Spinal cord (tissue), 10 donors: Measurements from ENCODE around the gene SLC16A14. TPM values are rescaled to one million over a fixed set of nuclear protein-coding genes. Genes with fewer than 3 reads are reported as not detected.
"Not testable (repeated sequence)": the region's sequence is repeated elsewhere in the genome, so short reads cannot be mapped to it uniquely, and the experiment has no call there.

ENCODE experiments used
- DNase-seq, 6 donors: peaks; one replicate each; pipeline versions ENCODE4 v3.0.0 to v3.0.0-alpha.2; 2013 to 2015; ENCODE audit warnings: low spot score in 6 of 6, low read depth in 4 of 6
- H3K27ac ChIP-seq: one replicate; pipeline ENCODE4 v1.5.1; 2013; ENCODE audit warnings: low read depth, low read length, control low read depth
- H3K27me3 ChIP-seq: one replicate; pipeline ENCODE4 v1.6.1; 2013; ENCODE audit warnings: low read length; ENCODE audit not compliant: control insufficient read depth, insufficient read depth
- H3K36me3 ChIP-seq: one replicate; pipeline ENCODE4 v1.6.1; 2013; ENCODE audit warnings: low read length; ENCODE audit not compliant: control insufficient read depth, insufficient read depth
- H3K4me1 ChIP-seq: one replicate; pipeline ENCODE4 v1.6.1; 2013; ENCODE audit warnings: low read length; ENCODE audit not compliant: control insufficient read depth, insufficient read depth
- H3K4me3 ChIP-seq: one replicate; pipeline ENCODE4 v1.5.1; 2013; ENCODE audit warnings: low read depth, low read length, control low read depth
- H3K9me3 ChIP-seq: one replicate; pipeline ENCODE4 v1.6.1; 2013; ENCODE audit warnings: low read length; ENCODE audit not compliant: control insufficient read depth, insufficient read depth
- WGBS: methylation state at CpG from one replicate; pipeline ENCODE4 v1.1.5; 2013; ENCODE audit warnings: missing lambda C conversion rate; ENCODE audit not compliant: insufficient coverage; 5-methylcytosine and 5-hydroxymethylcytosine counted together
- long read RNA-seq, 4 donors: transcript quantifications; one replicate each; lab custom pipeline, GENCODE V29; 2026
- polyA plus RNA-seq, 2 donors: library from polyadenylated mRNA; unstranded; fragments of 120-200 nt; gene quantifications; one replicate each; pipeline ENCODE4 v1.2.1, GENCODE V29; 2013; ENCODE audit not compliant: insufficient read length in 2 of 2
- total RNA-seq, 2 donors: library from RNA; depleted of rRNA in 1 of 2; stranded (reverse); fragments of 120-200 nt in 1 of 2; fragments of >200 nt in 1 of 2; gene quantifications; one replicate each; pipeline versions ENCODE4 v1.2.3 to v1.2.4, GENCODE V29; 2013 to 2014
- donor health status: healthy.

SLC16A14 gene, protein sequence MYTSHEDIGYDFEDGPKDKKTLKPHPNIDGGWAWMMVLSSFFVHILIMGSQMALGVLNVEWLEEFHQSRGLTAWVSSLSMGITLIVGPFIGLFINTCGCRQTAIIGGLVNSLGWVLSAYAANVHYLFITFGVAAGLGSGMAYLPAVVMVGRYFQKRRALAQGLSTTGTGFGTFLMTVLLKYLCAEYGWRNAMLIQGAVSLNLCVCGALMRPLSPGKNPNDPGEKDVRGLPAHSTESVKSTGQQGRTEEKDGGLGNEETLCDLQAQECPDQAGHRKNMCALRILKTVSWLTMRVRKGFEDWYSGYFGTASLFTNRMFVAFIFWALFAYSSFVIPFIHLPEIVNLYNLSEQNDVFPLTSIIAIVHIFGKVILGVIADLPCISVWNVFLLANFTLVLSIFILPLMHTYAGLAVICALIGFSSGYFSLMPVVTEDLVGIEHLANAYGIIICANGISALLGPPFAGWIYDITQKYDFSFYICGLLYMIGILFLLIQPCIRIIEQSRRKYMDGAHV
- total RNA-seq (10 to 100 TPM; 26.7 to 45.9 TPM), polyA plus RNA-seq (10 to 100 TPM; 35.8 to 38.6 TPM)
- long read RNA-seq, donor 1, full-length matches to known transcripts, result 7 of 15 reads
- long read RNA-seq, donor 1, partial matches to known transcripts, result 8 of 15 reads
- long read RNA-seq, donor 1, other reads (novel, unspliced or antisense), result 0 of 15 reads
- long read RNA-seq, donor 2, full-length matches to known transcripts, result 5 of 5 reads
- long read RNA-seq, donor 2, partial matches to known transcripts, result 0 of 5 reads
- long read RNA-seq, donor 2, other reads (novel, unspliced or antisense), result 0 of 5 reads
- long read RNA-seq, donor 3, full-length matches to known transcripts, result 3 of 3 reads
- long read RNA-seq, donor 3, partial matches to known transcripts, result 0 of 3 reads
- long read RNA-seq, donor 3, other reads (novel, unspliced or antisense), result 0 of 3 reads
- long read RNA-seq, donor 4, partial matches to known transcripts, result 0 of 1 reads
- long read RNA-seq, donor 4, other reads (novel, unspliced or antisense), result 0 of 1 reads

DNA sequence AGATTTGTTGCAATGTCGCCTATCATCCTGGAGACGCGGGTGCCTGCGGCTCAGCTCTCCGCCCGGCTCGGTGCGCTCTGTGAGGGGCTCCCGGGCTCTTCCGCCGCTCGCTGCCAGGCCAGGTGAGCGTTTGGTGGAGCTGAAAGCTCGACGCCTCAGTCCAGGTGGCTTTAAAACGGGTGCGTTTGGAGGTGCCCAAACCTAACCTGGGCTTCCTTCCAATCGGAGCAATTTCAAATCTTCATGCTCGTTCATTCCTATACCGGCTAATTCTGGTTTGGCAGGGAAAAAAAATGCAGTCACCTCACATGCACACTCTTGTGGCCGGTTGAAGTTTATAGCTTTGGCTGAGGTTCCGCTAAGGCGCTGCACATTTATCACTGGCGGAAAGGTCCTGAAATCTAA is at the start of gene SLC16A14:
TSS of gene SLC16A14 (minus strand) at position 274 of the 405 bp plus-strand sequence. CDS start 9,572 bp downstream, outside the sequence.
- peak in 5 of 6 donors; percentile 62 to 94 (median 76) for DNase-seq
- Histone ChIP-seq H3K4me1 (peaks cover 24% of the 10 kb centered on the region), H3K4me3 (peak within 1 kb of the TSS; percentile 74), H3K27ac (peak within 1 kb of the TSS; percentile 84), H3K27me3 (no peaks in the 10 kb centered on the region), H3K36me3 (peaks cover 4% of the 10 kb centered on the region), H3K9me3 (no peaks in the 10 kb centered on the region)
- WGBS, result 0% methylated on average over 23 of the region's 24 CpGs

DNA sequence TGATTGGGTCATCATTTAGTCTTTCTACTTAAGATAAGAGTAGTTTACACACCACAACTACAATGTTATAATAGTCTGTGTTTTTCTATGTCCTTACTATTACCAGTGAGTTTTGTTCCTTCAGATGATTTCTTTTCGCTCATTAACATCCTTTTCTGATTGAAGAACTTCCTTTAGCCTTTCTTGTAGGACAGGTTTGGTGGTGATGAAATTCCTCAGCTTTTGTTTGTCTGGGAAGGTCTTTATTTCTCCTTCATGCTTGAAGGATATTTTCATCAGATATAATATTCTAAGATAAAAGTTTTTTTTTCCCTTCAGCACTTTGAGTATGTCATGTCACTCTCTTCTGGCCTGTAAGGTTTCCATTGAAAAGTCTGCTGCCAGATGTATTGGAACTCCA is 38.0 kb upstream of the SLC16A14 start:
- peaks cover 3% of the 10 kb centered on the region for H3K9me3 ChIP-seq
- H3K36me3 ChIP-seq, result no peaks in the 10 kb centered on the region
- no peaks in the 10 kb centered on the region for H3K4me1 ChIP-seq
- whole genome bisulfite sequencing, result no CpG with 5 or more reads among the region's 1 CpG
- no peak overlapping the region for H3K27ac ChIP-seq
- DNase-seq, result no peak
- H3K27me3 ChIP-seq, result no peaks in the 10 kb centered on the region
- no peak overlapping the region for H3K4me3 ChIP-seq

DNA sequence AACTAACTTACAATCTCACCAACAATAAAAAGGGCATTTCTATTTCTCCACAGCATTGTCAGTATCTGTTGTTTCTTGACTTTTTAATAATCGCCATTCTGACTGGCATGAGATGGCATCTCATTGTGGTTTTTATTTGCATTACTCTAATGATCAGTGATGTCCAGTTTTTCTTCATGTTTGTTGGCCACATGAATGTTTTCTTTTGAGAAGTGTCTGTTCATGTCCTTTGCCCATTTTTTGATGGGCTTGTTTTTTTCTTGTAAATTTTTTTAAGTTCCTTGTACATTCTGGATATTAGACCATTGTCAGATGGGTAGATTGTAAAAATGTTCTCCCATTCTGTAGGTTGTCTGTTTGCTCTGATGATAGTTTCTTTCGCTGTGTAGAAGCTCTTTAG is 33.2 kb upstream of the SLC16A14 start:
- H3K27ac ChIP-seq, H3K27me3 ChIP-seq, H3K9me3 ChIP-seq, DNase-seq, H3K4me3 ChIP-seq, H3K4me1 ChIP-seq, H3K36me3 ChIP-seq: not testable (repeated sequence)
- no CpG with 5 or more reads among the region's 2 CpGs for WGBS

DNA sequence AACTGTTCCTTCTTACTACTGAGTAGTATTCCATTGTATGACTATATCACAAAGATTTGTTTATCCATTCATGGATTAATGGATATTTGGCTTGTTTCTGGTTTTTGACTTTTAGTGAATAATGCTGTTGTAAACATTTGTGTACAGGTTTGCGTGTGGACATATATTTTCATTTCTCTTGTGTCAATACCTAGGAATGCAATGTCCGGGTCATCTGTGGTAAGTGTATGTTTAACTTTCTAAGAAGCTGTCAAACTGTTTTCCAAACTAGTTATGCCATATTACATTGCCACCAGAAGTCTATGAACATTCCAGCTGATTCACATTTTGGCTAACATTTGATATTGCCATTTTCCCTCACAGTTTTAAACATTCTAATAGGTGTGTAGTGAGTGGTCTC is 29.1 kb upstream of the SLC16A14 start:
- no peaks in the 10 kb centered on the region for H3K27me3 ChIP-seq
- WGBS, result no CpG with 5 or more reads among the region's 2 CpGs
- peaks cover 4% of the 10 kb centered on the region for H3K9me3 ChIP-seq
- no peaks in the 10 kb centered on the region for H3K4me1 ChIP-seq
- no peak overlapping the region for H3K4me3 ChIP-seq
- H3K36me3 ChIP-seq, result no peaks in the 10 kb centered on the region
- H3K27ac ChIP-seq, result no peak overlapping the region
- DNase-seq, result no peak

DNA sequence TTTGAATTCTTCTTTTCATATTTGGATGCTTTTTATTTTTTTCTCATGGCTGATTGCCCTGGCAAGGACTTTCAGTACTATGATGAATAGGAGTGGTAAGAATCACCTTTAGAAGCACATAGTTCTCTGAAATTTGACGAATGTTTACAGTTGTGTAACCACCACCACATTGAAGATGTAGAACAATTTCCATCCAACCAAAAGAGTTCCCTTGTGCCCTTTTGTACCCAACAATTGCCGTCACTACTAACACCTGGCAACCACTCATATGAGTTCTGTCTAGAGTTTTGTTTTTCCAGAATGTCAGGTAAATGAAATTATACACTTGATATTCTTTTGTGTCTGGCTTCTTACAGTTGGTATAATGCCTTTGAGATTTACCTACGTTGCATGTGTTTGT is 28.7 kb upstream of the SLC16A14 start:
- H3K27me3 ChIP-seq, result no peaks in the 10 kb centered on the region
- WGBS, result no CpG with 5 or more reads among the region's 3 CpGs

DNA sequence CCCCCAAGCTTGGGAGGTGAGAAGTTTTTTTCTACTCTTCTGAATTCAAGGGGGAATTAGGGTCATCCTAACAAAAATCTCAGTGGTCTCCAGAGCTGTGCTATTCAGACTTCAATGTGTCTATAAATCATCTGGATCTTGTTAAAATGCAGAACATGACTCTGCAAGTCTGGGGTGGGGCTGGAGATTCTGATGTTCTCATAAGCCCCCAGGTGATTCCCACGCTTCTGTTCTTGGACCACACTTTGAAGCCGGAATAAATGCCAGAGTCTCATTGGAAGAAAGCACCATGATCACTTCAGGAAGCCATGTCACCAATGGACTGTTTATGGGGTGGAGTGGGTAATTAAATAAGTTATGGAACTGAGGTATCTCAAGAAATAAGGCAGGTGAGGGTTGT is 22.2 kb upstream of the SLC16A14 start:
- Histone ChIP-seq H3K36me3 (no peaks in the 10 kb centered on the region), H3K27ac (no peak overlapping the region), H3K27me3 (no peaks in the 10 kb centered on the region), H3K4me3 (no peak overlapping the region), H3K9me3 (peaks cover 2% of the 10 kb centered on the region), H3K4me1 (no peaks in the 10 kb centered on the region)
- WGBS, result 83% methylated on average over 2 of the region's 2 CpGs
- no peak for DNase-seq

More for the DNA sequence above, 28.7 kb upstream of the SLC16A14 start:
- Histone ChIP-seq H3K27ac (no peak overlapping the region), H3K4me3 (no peak overlapping the region), H3K4me1 (no peaks in the 10 kb centered on the region), H3K36me3 (no peaks in the 10 kb centered on the region), H3K9me3 (peaks cover 2% of the 10 kb centered on the region)
- no peak for DNase-seq

DNA sequence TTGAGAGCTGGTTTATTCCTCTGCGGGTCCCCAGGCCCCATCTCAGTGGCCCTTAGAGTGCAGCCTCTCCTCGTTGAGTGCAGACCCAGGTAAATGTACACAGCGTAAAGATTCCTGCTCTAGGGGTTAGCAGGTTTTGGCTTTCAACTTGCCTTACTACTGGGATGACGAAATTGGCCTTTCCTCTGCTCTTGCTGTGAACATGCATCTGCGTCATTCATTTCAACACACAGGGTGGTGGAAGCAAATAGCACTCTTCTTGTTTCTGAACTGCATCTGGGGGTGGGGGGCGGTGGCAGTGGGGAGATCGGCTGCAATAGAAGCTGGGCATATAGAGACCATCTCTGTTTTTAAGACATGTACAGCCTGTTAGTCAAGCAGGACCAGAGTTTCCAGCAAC is 16.5 kb upstream of the SLC16A14 start:
- Histone ChIP-seq H3K36me3 (no peaks in the 10 kb centered on the region), H3K27me3 (no peaks in the 10 kb centered on the region), H3K27ac (no peak overlapping the region), H3K9me3 (no peaks in the 10 kb centered on the region), H3K4me3 (no peak overlapping the region), H3K4me1 (no peaks in the 10 kb centered on the region)
- WGBS, result 85% methylated on average over 7 of the region's 7 CpGs
- no peak for DNase-seq

DNA sequence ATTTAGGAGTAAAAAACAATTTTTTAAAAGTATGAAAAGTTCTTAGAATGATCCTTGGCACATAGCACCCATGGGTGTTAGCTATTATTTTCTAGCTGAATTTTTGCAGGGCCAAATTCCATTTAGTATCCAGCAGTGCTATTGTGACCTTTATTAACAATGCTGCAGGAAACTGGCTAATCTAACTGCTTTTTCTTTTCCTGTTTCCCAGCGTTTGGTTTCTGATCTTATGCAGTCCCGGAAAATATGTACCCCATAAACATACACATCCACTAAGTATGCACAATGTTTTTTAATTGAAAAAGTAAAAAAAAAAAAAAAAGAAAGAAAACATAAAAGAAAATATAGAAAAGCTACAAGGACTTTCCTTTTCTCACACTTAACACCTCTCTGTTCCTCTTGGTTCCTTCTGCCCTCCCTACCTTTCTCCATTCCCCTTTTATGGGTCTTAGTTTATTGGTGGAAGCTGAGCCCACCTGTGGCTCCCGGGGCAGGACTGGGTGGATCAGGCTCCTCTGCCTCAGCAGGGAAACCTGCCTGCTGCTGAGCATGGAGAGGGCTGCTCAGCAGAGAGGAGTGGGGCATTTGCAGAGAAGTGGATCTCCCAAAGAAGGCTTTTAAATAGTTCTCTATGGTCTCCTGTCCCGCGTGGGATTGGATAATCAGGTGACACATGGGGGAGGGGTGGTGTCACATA is 9.3 kb upstream of the SLC16A14 start:
- no peaks in the 10 kb centered on the region for H3K9me3 ChIP-seq
- no peak overlapping the region for H3K4me3 ChIP-seq

DNA sequence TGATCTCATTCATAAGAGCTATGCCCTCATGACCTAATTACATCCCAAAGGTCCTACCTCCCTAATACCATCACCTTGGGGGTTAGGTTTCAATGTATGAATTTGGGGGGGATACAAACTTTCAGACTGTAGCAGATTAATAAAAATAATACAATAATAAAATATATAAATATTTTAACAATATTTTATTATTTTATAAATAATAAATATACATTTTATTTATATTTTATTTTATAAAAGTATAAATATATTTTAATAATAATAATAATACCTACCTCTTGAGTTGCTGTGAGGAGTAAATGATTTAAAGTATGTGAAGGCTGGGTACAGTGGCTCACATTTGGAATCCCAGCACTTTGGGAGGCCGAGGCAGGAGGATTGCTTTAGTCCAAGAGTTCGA is 8.1 kb upstream of the SLC16A14 start:
- no peaks in the 10 kb centered on the region for H3K27me3 ChIP-seq
- H3K27ac ChIP-seq, result no peak overlapping the region
- no peaks in the 10 kb centered on the region for H3K4me1 ChIP-seq
- H3K36me3 ChIP-seq, result no peaks in the 10 kb centered on the region
- 96% methylated on average over 2 of the region's 2 CpGs for WGBS
- H3K4me3 ChIP-seq, result no peak overlapping the region
- DNase-seq, result no peak
- no peaks in the 10 kb centered on the region for H3K9me3 ChIP-seq

More for the DNA sequence above, 9.3 kb upstream of the SLC16A14 start:
- 40% methylated on average over 1 of the region's 5 CpGs for WGBS
- Histone ChIP-seq H3K27ac (no peak overlapping the region), H3K27me3 (no peaks in the 10 kb centered on the region), H3K4me1 (no peaks in the 10 kb centered on the region), H3K36me3 (no peaks in the 10 kb centered on the region)
- no peak for DNase-seq
